ENCODE measurements around the gene LPIN2. TPM values are rescaled to one million over a fixed set of nuclear protein-coding genes. Genes with fewer than 3 reads are reported as not detected.
"Not testable (repeated sequence)": the region's sequence is repeated elsewhere in the genome, so short reads cannot be mapped to it uniquely, and the experiment has no call there.

Gene LPIN2
- total and polyA plus RNA-seq, 4 experiments from 2014 or later: 53.6 to 103 (median 96.0) TPM

DNA sequence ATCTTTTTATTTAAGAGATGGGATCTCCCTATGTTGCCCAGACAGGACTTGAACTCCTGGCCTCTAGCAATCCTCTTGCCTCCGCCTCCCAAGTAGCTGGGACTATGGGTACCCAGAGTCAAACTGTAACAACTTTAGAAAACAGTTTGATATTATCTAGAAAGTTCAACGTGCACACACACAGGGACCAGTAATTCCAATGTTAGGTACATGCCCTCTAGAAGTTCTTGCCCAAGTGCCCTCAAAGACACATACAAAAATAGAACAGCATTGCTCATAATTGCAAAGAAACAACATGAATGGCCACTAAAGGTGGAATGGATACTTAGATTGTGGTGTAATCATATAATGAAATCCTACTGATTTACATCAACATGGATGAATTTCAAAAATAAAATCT lies 12.6 kb upstream of the LPIN2 start:
- Mint-ChIP-seq H3K4me1 (peaks cover 0 to 3% (median 0%) of the 10 kb centered on the region in 4 donors), H3K9me3 (no peaks in the 10 kb centered on the region), H3K36me3 (no peaks in the 10 kb centered on the region), H3K27ac (peak overlapping the region in 1 of 7 donors; percentile 30), H3K27me3 (no peaks in the 10 kb centered on the region), H3K4me3 (no peak overlapping the region)
- H3K9me3 ChIP-seq (ENCODE audit: control insufficient read depth in 1 of 2, low read length in 2 of 2): no peaks in the 10 kb centered on the region
- POLR2A ChIA-PET (ENCODE audit: partially characterized antibody): no interaction called here
- no peak overlapping the region for H3K4me3 ChIP-seq (ENCODE audit: low read length in 2 of 2)
- CTCF ChIA-PET (ENCODE audit: partially characterized antibody): no interaction called here
- H3K27me3 ChIP-seq (ENCODE audit: insufficient read depth, low read length): no peaks in the 10 kb centered on the region
- H3K36me3 ChIP-seq (ENCODE audit: insufficient read depth, low read length): no peaks in the 10 kb centered on the region
- intact Hi-C loops (cut with micrococcal nuclease): no loop called here
- no peak for DNase-seq
- H3K27ac ChIP-seq (ENCODE audit: low read depth, low read length): no peak overlapping the region
- H3K4me1 ChIP-seq (ENCODE audit: insufficient read depth, low read length): no peaks in the 10 kb centered on the region

- H3K27ac ChIP-seq (ENCODE audit: low read depth, low read length); H3K36me3 ChIP-seq (ENCODE audit: insufficient read depth, low read length); H3K9me3 ChIP-seq (ENCODE audit: control insufficient read depth in 1 of 2, low read length in 2 of 2); POLR2A ChIA-PET (ENCODE audit: partially characterized antibody); H3K4me1 Mint-ChIP-seq; H3K4me3 ChIP-seq (ENCODE audit: low read length in 2 of 2); H3K27me3 ChIP-seq (ENCODE audit: insufficient read depth, low read length); H3K27ac Mint-ChIP-seq; H3K36me3 Mint-ChIP-seq; intact Hi-C loops (cut with micrococcal nuclease); H3K9me3 Mint-ChIP-seq; DNase-seq; H3K4me3 Mint-ChIP-seq; H3K4me1 ChIP-seq (ENCODE audit: insufficient read depth, low read length); H3K27me3 Mint-ChIP-seq: not testable (repeated sequence)
- CTCF ChIA-PET (ENCODE audit: partially characterized antibody): interaction anchor here (0.5 to 1.0 kb wide), 2 partner anchors 11 to 642 kb away, joined by 3 to 5 read pairs; no protein-coding TSS in a partner anchor
Measured at GRCh38 chr18:3023603-3024002, 10.7 kb upstream of the LPIN2 start.

GRCh38 chr18:3016585-3017297 lies 3.8 kb upstream of the LPIN2 start:
- H3K4me3 ChIP-seq (ENCODE audit: low read length in 2 of 2): no peak overlapping the region
- Mint-ChIP-seq H3K27me3 (peaks cover 0 to 1% of the 10 kb centered on the region in 2 donors), H3K9me3 (peaks cover 0 to 1% (median 0%) of the 10 kb centered on the region in 8 donors), H3K27ac (peak overlapping the region in 6 of 7 donors; percentile 15 to 83 (median 78)), H3K4me1 (peaks cover 30 to 45% (median 38%) of the 10 kb centered on the region in 4 donors), H3K4me3 (peak overlapping the region in 6 of 8 donors; percentile 15 to 74 (median 53)), H3K36me3 (peaks cover 2 to 6% of the 10 kb centered on the region in 2 donors)
- no peak for DNase-seq
- H3K4me1 ChIP-seq (ENCODE audit: insufficient read depth, low read length): peaks cover 44% of the 10 kb centered on the region
- intact Hi-C loops (cut with micrococcal nuclease): no loop called here
- no peaks in the 10 kb centered on the region for H3K27me3 ChIP-seq (ENCODE audit: insufficient read depth, low read length)
- ChIA-PET CTCF (ENCODE audit: partially characterized antibody) (interaction anchor here (1.0 to 5.1 kb wide), 3 partner anchors 30 to 135 kb away, joined by 3 to 44 read pairs (median 5); no protein-coding TSS in a partner anchor), POLR2A (ENCODE audit: partially characterized antibody) (interaction anchor here (0.7 to 9.3 kb wide), 3 partner anchors 19 to 45 kb away, joined by 4 to 136 read pairs (median 45); no protein-coding TSS in a partner anchor)
- H3K9me3 ChIP-seq (ENCODE audit: control insufficient read depth in 1 of 2, low read length in 2 of 2): no peaks in the 10 kb centered on the region
- H3K36me3 ChIP-seq (ENCODE audit: insufficient read depth, low read length): no peaks in the 10 kb centered on the region
- H3K27ac ChIP-seq (ENCODE audit: low read depth, low read length): no peak overlapping the region

DNA sequence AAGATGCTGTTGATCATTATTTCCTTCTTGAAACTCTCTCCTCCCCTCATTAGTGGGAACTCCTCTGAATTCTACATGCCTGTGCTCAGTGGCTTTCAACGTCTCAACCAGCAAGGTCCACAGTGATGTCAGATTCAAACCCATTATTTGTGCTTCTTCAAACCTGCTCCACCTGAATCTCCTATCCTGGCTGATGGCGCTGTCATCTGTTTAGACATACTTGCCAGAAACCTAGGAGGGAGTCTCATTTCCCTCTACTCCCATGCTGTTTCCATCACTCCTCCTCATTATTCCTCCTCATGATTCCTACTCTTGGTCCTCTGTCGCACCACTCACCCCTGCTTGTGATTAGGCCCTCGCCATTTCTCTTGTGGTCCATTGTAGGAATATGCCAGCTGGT lies 2.9 kb upstream of the LPIN2 start:
- ChIA-PET POLR2A (ENCODE audit: partially characterized antibody) (interaction anchor here (1.3 to 9.3 kb wide), 4 partner anchors 18 to 46 kb away, joined by 4 to 136 read pairs (median 27); no protein-coding TSS in a partner anchor), CTCF (ENCODE audit: partially characterized antibody) (interaction anchor here (1.0 to 5.1 kb wide), 5 partner anchors 21 to 136 kb away, joined by 3 to 44 read pairs (median 8); no protein-coding TSS in a partner anchor)
- no peak for DNase-seq
- Histone ChIP-seq H3K9me3 (ENCODE audit: control insufficient read depth in 1 of 2, low read length in 2 of 2) (no peaks in the 10 kb centered on the region), H3K4me3 (ENCODE audit: low read length in 2 of 2) (no peak overlapping the region), H3K27ac (ENCODE audit: low read depth, low read length) (no peak overlapping the region), H3K27me3 (ENCODE audit: insufficient read depth, low read length) (no peaks in the 10 kb centered on the region), H3K36me3 (ENCODE audit: insufficient read depth, low read length) (no peaks in the 10 kb centered on the region), H3K4me1 (ENCODE audit: insufficient read depth, low read length) (peaks cover 53% of the 10 kb centered on the region)
- Mint-ChIP-seq H3K36me3 (peaks cover 6 to 13% of the 10 kb centered on the region in 2 donors), H3K27me3 (peaks cover 0 to 1% of the 10 kb centered on the region in 2 donors), H3K4me1 (peaks cover 37 to 54% (median 47%) of the 10 kb centered on the region in 4 donors), H3K4me3 (peak overlapping the region in 6 of 8 donors; percentile 45 to 74 (median 58)), H3K27ac (peak overlapping the region; percentile 52 to 86 (median 79)), H3K9me3 (peaks cover 0 to 1% (median 0%) of the 10 kb centered on the region in 8 donors)
- intact Hi-C loops (cut with micrococcal nuclease): no loop called here

DNA sequence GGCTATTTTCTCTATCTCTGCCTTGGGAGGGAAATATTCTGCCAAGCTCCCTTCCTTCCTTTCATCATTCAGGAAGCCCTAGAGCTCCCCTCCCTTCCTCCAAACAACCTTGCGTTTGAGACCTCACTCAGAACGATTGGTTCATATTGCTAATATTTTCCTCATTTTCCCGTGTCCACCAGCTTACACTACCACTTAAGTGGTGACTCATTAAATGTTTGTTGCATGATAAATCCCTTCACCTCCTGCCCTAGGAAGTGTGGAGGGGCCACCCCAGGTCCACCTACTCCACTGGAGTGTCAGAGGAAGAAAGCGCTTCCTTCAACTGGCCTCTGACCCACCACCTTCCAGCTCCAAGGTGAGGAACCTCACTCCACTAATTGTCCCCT lies 2.3 kb upstream of the LPIN2 start:
- Histone ChIP-seq H3K27ac (ENCODE audit: low read depth, low read length) (no peak overlapping the region), H3K36me3 (ENCODE audit: insufficient read depth, low read length) (no peaks in the 10 kb centered on the region), H3K9me3 (ENCODE audit: control insufficient read depth in 1 of 2, low read length in 2 of 2) (no peaks in the 10 kb centered on the region), H3K27me3 (ENCODE audit: insufficient read depth, low read length) (no peaks in the 10 kb centered on the region), H3K4me3 (ENCODE audit: low read length in 2 of 2) (no peak overlapping the region), H3K4me1 (ENCODE audit: insufficient read depth, low read length) (peaks cover 59% of the 10 kb centered on the region)
- intact Hi-C loops (cut with micrococcal nuclease): no loop called here
- H3K4me3 Mint-ChIP-seq: peak overlapping the region in 7 of 8 donors; percentile 25 to 74 (median 57)
- peaks cover 42 to 60% (median 53%) of the 10 kb centered on the region in 4 donors for H3K4me1 Mint-ChIP-seq
- ChIA-PET POLR2A (ENCODE audit: partially characterized antibody) (interaction anchor here (0.7 to 9.3 kb wide), 5 partner anchors 17 to 47 kb away, joined by 3 to 136 read pairs (median 9); no protein-coding TSS in a partner anchor), CTCF (ENCODE audit: partially characterized antibody) (interaction anchor here (0.9 to 5.1 kb wide), 8 partner anchors 21 to 137 kb away, joined by 3 to 44 read pairs (median 4); no protein-coding TSS in a partner anchor)
- H3K36me3 Mint-ChIP-seq: peaks cover 12 to 18% of the 10 kb centered on the region in 2 donors
- DNase-seq: no peak
- peaks cover 0 to 1% of the 10 kb centered on the region in 2 donors for H3K27me3 Mint-ChIP-seq
- H3K27ac Mint-ChIP-seq: peak overlapping the region; percentile 10 to 86 (median 67)
- peaks cover 0 to 1% (median 0%) of the 10 kb centered on the region in 8 donors for H3K9me3 Mint-ChIP-seq

- no peak overlapping the region for H3K27ac ChIP-seq (ENCODE audit: low read depth, low read length)
- DNase-seq: no peak
- ChIA-PET CTCF (ENCODE audit: partially characterized antibody) (interaction anchor here (0.7 to 5.1 kb wide), 9 partner anchors 20 to 205 kb away, joined by 3 to 44 read pairs (median 3); partner anchors contain the start of gene MYOM1), POLR2A (ENCODE audit: partially characterized antibody) (interaction anchor here (0.7 to 9.3 kb wide), 5 partner anchors 16 to 47 kb away, joined by 3 to 136 read pairs (median 9); no protein-coding TSS in a partner anchor)
- peaks cover 65% of the 10 kb centered on the region for H3K4me1 ChIP-seq (ENCODE audit: insufficient read depth, low read length)
- no peaks in the 10 kb centered on the region for H3K9me3 ChIP-seq (ENCODE audit: control insufficient read depth in 1 of 2, low read length in 2 of 2)
- Mint-ChIP-seq H3K27me3 (peaks cover 0 to 1% of the 10 kb centered on the region in 2 donors), H3K36me3 (peaks cover 18 to 23% of the 10 kb centered on the region in 2 donors), H3K27ac (peak overlapping the region; percentile 35 to 86 (median 77)), H3K9me3 (peaks cover 0 to 1% (median 0%) of the 10 kb centered on the region in 8 donors), H3K4me3 (peak overlapping the region in 7 of 8 donors; percentile 25 to 74 (median 57)), H3K4me1 (peaks cover 47 to 66% (median 59%) of the 10 kb centered on the region in 4 donors)
- intact Hi-C loops (cut with micrococcal nuclease): loop anchor here (5.0 kb wide), 2 partner anchors 248 to 583 kb away; partner anchors contain the start of gene MYL12B
- H3K27me3 ChIP-seq (ENCODE audit: insufficient read depth, low read length): no peaks in the 10 kb centered on the region
- no peaks in the 10 kb centered on the region for H3K36me3 ChIP-seq (ENCODE audit: insufficient read depth, low read length)
- no peak overlapping the region for H3K4me3 ChIP-seq (ENCODE audit: low read length in 2 of 2)
Measured at GRCh38 chr18:3014503-3015203, 1.7 kb upstream of the LPIN2 start.
